ENCODE results near the gene GRIK4.

Gene GRIK4

DNA sequence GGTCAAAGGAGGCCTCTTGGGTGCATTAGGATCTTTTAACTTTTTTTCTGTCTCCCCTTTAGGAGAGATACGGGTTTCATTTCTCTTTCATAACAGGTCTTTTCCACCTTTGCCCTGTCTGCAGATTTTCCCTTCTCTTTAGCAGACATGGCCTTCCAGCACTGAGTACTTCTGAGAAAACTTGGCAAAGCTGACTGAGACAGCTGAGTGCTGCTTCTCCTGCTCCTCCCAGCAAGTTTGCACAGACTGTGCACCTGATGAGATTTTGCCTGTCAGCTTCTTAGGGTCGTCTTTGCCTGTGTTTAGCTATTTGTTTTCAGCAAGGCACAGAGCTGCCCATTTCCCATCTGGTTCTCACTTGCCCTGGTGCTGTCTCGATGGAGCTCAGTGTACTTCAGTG, 424.8 kb downstream of the GRIK4 start:
- Histone ChIP-seq H3K9ac (ENCODE audit: low read length) (no peak overlapping the region), H3K4me1 (ENCODE audit: control insufficient read depth, insufficient read depth, low read length) (no peaks in the 10 kb centered on the region), H3K4me3 (ENCODE audit: low read length) (no peak overlapping the region), H3K36me3 (ENCODE audit: control insufficient read depth, insufficient read depth, low read length) (no peaks in the 10 kb centered on the region), H3K27ac (ENCODE audit: low read depth, low read length) (no peak overlapping the region), H3K27me3 (ENCODE audit: control insufficient read depth, insufficient read depth, low read length) (no peaks in the 10 kb centered on the region)

- Histone ChIP-seq H3K9ac (ENCODE audit: low read length) (no peak overlapping the region), H3K36me3 (ENCODE audit: control insufficient read depth, insufficient read depth, low read length) (no peaks in the 10 kb centered on the region), H3K27me3 (ENCODE audit: control insufficient read depth, insufficient read depth, low read length) (no peaks in the 10 kb centered on the region), H3K4me1 (ENCODE audit: control insufficient read depth, insufficient read depth, low read length) (no peaks in the 10 kb centered on the region), H3K27ac (ENCODE audit: low read depth, low read length) (no peak overlapping the region), H3K4me3 (ENCODE audit: low read length) (no peak overlapping the region)
Measured at GRCh38 chr11:120937501-120937900, 426.0 kb downstream of the GRIK4 start.

DNA sequence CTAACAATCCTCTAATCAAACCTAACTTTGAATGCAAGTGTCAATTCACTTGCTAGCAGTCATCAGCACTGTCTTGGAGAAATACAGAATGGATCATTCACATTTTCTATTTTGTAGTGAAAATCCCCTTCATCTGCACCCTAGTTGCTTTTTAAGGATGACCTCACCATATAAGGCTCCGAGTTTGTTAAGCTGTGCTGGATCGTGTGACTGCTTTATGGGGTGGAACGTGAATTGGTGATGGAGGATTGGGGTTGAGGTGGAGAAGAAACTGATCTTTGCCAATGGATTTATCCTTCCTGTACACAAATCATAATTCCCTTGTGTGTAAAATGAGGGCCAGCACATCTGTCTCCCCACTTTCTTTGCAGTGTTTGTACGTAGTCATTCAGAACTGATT, 426.7 kb downstream of the GRIK4 start:
- Histone ChIP-seq H3K36me3 (ENCODE audit: control insufficient read depth, insufficient read depth, low read length) (no peaks in the 10 kb centered on the region), H3K9ac (ENCODE audit: low read length) (no peak overlapping the region), H3K4me3 (ENCODE audit: low read length) (no peak overlapping the region), H3K27ac (ENCODE audit: low read depth, low read length) (no peak overlapping the region), H3K4me1 (ENCODE audit: control insufficient read depth, insufficient read depth, low read length) (no peaks in the 10 kb centered on the region), H3K27me3 (ENCODE audit: control insufficient read depth, insufficient read depth, low read length) (no peaks in the 10 kb centered on the region)

GRCh38 chr11:120940160-120940848, 428.8 kb downstream of the GRIK4 start:
- H3K36me3 ChIP-seq (ENCODE audit: control insufficient read depth, insufficient read depth, low read length), result no peaks in the 10 kb centered on the region
- no peak overlapping the region for H3K4me3 ChIP-seq (ENCODE audit: low read length)
- H3K9ac ChIP-seq (ENCODE audit: low read length), result no peak overlapping the region
- no peak overlapping the region for H3K27ac ChIP-seq (ENCODE audit: low read depth, low read length)
- H3K27me3 ChIP-seq (ENCODE audit: control insufficient read depth, insufficient read depth, low read length), result no peaks in the 10 kb centered on the region
- H3K4me1 ChIP-seq (ENCODE audit: control insufficient read depth, insufficient read depth, low read length), result no peaks in the 10 kb centered on the region

GRCh38 chr11:120941000-120941399, 429.5 kb downstream of the GRIK4 start:
- Histone ChIP-seq H3K9ac (ENCODE audit: low read length) (no peak overlapping the region), H3K27me3 (ENCODE audit: control insufficient read depth, insufficient read depth, low read length) (no peaks in the 10 kb centered on the region), H3K27ac (ENCODE audit: low read depth, low read length) (no peak overlapping the region), H3K4me3 (ENCODE audit: low read length) (no peak overlapping the region), H3K36me3 (ENCODE audit: control insufficient read depth, insufficient read depth, low read length) (no peaks in the 10 kb centered on the region), H3K4me1 (ENCODE audit: control insufficient read depth, insufficient read depth, low read length) (no peaks in the 10 kb centered on the region)

GRCh38 chr11:120942701-120943100, 431.2 kb downstream of the GRIK4 start:
- H3K27ac ChIP-seq (ENCODE audit: low read depth, low read length), result no peak overlapping the region
- H3K4me1 ChIP-seq (ENCODE audit: control insufficient read depth, insufficient read depth, low read length), result no peaks in the 10 kb centered on the region
- no peak overlapping the region for H3K4me3 ChIP-seq (ENCODE audit: low read length)
- no peaks in the 10 kb centered on the region for H3K27me3 ChIP-seq (ENCODE audit: control insufficient read depth, insufficient read depth, low read length)
- H3K36me3 ChIP-seq (ENCODE audit: control insufficient read depth, insufficient read depth, low read length), result no peaks in the 10 kb centered on the region
- no peak overlapping the region for H3K9ac ChIP-seq (ENCODE audit: low read length)

DNA sequence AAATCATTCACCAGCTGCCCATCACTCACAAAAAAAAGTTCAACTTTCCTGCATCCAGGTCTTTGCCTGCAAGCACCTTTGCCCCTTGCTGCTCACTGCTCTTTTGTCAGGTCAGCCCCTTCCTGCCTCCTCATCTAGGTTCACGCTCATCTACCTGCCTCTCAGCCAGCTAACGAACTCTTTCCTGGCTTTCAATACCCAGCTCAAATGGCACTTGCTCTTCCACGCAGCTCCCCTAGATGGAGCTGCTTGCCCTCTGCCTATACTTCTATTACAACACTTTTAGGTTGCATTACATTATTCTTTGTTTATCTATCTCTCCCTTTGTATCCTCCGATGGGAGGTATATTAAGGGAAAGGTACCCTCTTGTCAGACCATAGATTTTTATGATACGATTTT, 433.5 kb downstream of the GRIK4 start:
- Histone ChIP-seq H3K36me3 (ENCODE audit: control insufficient read depth, insufficient read depth, low read length) (no peaks in the 10 kb centered on the region), H3K27me3 (ENCODE audit: control insufficient read depth, insufficient read depth, low read length) (peaks cover 2% of the 10 kb centered on the region), H3K9ac (ENCODE audit: low read length) (no peak overlapping the region), H3K4me1 (ENCODE audit: control insufficient read depth, insufficient read depth, low read length) (no peaks in the 10 kb centered on the region), H3K27ac (ENCODE audit: low read depth, low read length) (no peak overlapping the region), H3K4me3 (ENCODE audit: low read length) (no peak overlapping the region)

DNA sequence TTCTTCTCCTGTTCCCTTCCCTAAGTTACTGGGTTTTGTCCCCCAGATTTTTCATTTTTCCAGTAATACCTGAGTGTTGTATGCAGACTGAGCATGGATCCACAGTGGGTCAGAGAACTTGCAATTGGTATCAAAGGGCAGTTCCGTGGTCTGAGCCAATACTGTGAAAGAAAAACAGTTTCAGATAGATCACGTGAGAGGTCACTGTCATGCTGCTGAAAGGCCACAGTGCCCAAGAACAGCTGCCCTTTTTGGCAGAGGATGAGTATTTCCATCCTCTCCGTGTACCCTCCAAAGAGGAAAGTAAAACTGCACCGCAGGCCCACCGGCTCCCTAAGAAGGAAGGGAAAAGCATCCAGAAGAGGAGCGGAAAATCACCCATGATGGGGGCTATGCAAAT, 439.3 kb downstream of the GRIK4 start:
- Histone ChIP-seq H3K36me3 (ENCODE audit: control insufficient read depth, insufficient read depth, low read length) (no peaks in the 10 kb centered on the region), H3K9ac (ENCODE audit: low read length) (no peak overlapping the region), H3K27me3 (ENCODE audit: control insufficient read depth, insufficient read depth, low read length) (peaks cover 2% of the 10 kb centered on the region), H3K27ac (ENCODE audit: low read depth, low read length) (no peak overlapping the region), H3K4me1 (ENCODE audit: control insufficient read depth, insufficient read depth, low read length) (no peaks in the 10 kb centered on the region), H3K4me3 (ENCODE audit: low read length) (no peak overlapping the region)

DNA sequence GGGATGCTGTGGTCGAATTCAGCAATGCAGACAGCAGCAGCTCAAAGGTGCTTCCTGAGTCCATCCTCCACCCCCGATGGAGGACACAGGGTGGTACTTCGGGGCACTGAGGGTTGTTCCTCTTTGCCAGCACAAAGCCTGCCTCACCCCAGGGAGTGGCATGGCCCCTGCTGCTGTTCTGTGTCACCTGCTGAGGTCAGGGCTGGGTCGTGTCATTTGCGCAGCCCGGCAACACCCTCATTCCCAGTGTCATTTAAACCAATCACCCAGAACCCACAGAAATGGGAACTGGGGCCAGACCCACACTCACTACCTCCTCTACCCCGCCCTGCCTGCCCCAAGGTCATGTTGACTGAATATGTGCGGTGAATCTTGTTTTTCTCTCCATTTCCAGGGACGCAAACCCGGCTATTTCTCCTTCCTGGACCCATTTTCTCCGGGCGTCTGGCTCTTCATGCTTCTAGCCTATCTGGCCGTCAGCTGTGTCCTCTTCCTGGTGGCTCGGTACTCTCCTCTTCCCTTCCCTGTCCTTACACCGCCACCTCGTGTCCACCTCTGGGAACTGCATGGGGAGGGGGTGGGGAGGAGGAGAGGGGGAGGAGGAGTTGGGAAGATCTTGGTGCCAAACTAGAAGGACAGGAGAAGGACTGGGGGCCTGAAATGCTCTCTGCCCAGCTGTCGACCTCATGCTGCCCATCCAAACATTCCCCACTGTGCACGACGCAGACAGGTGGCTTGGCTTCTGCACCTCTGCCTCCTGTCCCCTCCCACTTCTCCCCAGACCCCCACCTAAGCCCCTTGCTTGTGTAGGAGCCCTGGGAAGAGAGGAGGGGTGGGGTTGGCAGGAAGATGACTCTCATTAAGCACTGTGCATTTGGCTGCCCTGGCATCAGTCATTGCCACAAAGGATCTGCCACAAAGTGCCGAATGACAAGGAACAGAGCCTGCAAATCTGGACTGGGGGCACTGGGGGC, 441.2 kb downstream of the GRIK4 start:
- H3K4me3 ChIP-seq (ENCODE audit: low read length), result peak overlapping the region; percentile 42
- H3K9ac ChIP-seq (ENCODE audit: low read length), result no peak overlapping the region
- H3K4me1 ChIP-seq (ENCODE audit: control insufficient read depth, insufficient read depth, low read length), result no peaks in the 10 kb centered on the region
- no peaks in the 10 kb centered on the region for H3K36me3 ChIP-seq (ENCODE audit: control insufficient read depth, insufficient read depth, low read length)
- H3K27ac ChIP-seq (ENCODE audit: low read depth, low read length), result no peak overlapping the region
- peaks cover 2% of the 10 kb centered on the region for H3K27me3 ChIP-seq (ENCODE audit: control insufficient read depth, insufficient read depth, low read length)

GRCh38 chr11:120954381-120954780, 442.8 kb downstream of the GRIK4 start:
- H3K36me3 ChIP-seq (ENCODE audit: control insufficient read depth, insufficient read depth, low read length), result no peaks in the 10 kb centered on the region
- no peaks in the 10 kb centered on the region for H3K27me3 ChIP-seq (ENCODE audit: control insufficient read depth, insufficient read depth, low read length)
- no peak overlapping the region for H3K27ac ChIP-seq (ENCODE audit: low read depth, low read length)
- H3K4me1 ChIP-seq (ENCODE audit: control insufficient read depth, insufficient read depth, low read length), result no peaks in the 10 kb centered on the region
- no peak overlapping the region for H3K9ac ChIP-seq (ENCODE audit: low read length)
- no peak overlapping the region for H3K4me3 ChIP-seq (ENCODE audit: low read length)

DNA sequence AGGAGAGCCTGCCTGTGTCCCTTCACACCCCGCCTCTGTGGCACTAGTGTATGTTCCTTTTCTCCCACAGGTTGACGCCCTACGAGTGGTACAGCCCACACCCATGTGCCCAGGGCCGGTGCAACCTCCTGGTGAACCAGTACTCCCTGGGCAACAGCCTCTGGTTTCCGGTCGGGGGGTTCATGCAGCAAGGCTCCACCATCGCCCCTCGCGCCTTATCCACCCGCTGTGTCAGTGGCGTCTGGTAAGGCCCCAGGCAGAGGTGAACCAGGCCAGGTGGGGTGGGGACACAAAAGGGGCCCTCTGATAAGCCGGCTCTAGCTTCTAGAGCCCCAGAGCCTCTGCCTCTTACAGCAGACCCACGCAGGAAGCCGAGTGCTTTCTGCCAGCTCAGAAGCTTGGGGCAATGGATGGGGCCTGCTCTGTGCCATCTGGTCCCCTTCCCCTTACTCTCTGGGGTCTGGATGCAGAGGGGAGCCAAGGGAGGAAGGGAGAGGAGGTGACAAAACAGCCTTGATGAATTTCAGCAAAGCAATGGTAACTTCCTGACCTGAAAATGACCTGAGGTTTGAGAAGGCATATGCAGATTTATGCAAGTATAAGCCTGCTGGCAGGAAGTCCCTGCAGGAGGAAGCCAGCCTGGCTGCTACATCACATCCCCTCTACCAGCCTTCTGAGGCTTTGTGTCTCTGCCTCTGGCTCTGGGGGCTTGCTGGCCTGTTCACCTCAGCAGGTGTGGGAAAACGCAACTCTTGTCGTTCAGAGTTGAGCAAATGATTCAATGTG, 445.4 kb downstream of the GRIK4 start:
- Histone ChIP-seq H3K9ac (ENCODE audit: low read length) (no peak overlapping the region), H3K27ac (ENCODE audit: low read depth, low read length) (no peak overlapping the region), H3K36me3 (ENCODE audit: control insufficient read depth, insufficient read depth, low read length) (no peaks in the 10 kb centered on the region)

DNA sequence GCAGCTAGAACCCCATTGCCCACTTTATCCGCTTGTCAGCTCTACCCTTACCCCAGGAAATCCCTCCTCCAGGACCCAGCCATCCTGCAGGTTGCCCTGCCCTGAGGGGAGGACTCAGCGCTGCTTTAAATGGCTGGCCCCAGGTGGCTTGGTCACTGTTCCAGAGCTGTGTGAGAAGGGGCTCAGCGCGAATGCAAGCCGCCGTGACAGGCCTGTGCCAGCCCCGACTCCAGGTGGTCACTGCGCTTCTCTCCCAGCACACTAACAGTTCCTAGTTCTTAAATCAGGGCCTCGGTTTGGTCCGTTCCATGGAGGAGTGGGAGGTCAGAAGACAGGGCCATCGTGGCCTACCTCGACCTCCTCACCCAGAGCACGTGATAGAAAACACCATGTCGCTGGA, 446.6 kb downstream of the GRIK4 start:
- H3K27ac ChIP-seq (ENCODE audit: low read depth, low read length), result no peak overlapping the region
- no peaks in the 10 kb centered on the region for H3K4me1 ChIP-seq (ENCODE audit: control insufficient read depth, insufficient read depth, low read length)
- H3K9ac ChIP-seq (ENCODE audit: low read length), result no peak overlapping the region
- no peak overlapping the region for H3K4me3 ChIP-seq (ENCODE audit: low read length)
- H3K36me3 ChIP-seq (ENCODE audit: control insufficient read depth, insufficient read depth, low read length), result no peaks in the 10 kb centered on the region
- H3K27me3 ChIP-seq (ENCODE audit: control insufficient read depth, insufficient read depth, low read length), result no peaks in the 10 kb centered on the region

More for the DNA sequence above, 445.4 kb downstream of the GRIK4 start:
- Histone ChIP-seq H3K4me3 (ENCODE audit: low read length) (no peak overlapping the region), H3K27me3 (ENCODE audit: control insufficient read depth, insufficient read depth, low read length) (no peaks in the 10 kb centered on the region), H3K4me1 (ENCODE audit: control insufficient read depth, insufficient read depth, low read length) (no peaks in the 10 kb centered on the region)
